CD4-positive, alpha-beta T cell treated with Interleukin-4 for 1 hour (primary cell): Measurements from ENCODE around the gene AMIGO1.

Experiments
- DNase-seq, 2 donors: peaks; one replicate each; pipeline ENCODE4 v3.0.0-alpha.2; 2020 to 2022

AMIGO1 gene

GRCh38 chr1:109500941-109501381 is 8.6 kb downstream of the AMIGO1 start:
- no peak for DNase-seq

GRCh38 chr1:109499661-109500536 is 9.6 kb downstream of the AMIGO1 start:
- peak; percentile 65 to 70 for DNase-seq

- DNase-seq, result no peak
Observed at GRCh38 chr1:109499081-109499480, 10.4 kb downstream of the AMIGO1 start.

GRCh38 chr1:109498161-109498801 is 11.2 kb downstream of the AMIGO1 start:
- DNase-seq, result peak in 1 of 2 donors; percentile 39

- DNase-seq, result no peak
Observed at GRCh38 chr1:109497449-109498160, 11.9 kb downstream of the AMIGO1 start.

DNA sequence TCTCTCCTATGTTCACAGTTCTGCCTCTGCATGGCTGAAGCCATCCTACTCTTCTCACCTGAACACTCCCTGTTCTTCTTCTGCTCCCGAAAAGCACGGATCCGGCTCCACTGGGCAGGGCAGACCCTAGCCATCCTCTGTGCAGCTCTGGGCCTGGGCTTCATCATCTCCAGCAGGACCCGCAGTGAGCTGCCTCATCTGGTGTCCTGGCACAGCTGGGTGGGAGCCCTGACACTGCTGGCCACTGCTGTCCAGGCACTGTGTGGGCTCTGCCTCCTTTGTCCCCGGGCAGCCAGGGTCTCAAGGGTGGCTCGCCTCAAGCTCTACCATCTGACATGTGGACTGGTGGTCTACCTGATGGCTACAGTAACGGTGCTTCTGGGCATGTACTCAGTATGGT is 13.8 kb downstream of the AMIGO1 start:
- DNase-seq, result no peak

DNA sequence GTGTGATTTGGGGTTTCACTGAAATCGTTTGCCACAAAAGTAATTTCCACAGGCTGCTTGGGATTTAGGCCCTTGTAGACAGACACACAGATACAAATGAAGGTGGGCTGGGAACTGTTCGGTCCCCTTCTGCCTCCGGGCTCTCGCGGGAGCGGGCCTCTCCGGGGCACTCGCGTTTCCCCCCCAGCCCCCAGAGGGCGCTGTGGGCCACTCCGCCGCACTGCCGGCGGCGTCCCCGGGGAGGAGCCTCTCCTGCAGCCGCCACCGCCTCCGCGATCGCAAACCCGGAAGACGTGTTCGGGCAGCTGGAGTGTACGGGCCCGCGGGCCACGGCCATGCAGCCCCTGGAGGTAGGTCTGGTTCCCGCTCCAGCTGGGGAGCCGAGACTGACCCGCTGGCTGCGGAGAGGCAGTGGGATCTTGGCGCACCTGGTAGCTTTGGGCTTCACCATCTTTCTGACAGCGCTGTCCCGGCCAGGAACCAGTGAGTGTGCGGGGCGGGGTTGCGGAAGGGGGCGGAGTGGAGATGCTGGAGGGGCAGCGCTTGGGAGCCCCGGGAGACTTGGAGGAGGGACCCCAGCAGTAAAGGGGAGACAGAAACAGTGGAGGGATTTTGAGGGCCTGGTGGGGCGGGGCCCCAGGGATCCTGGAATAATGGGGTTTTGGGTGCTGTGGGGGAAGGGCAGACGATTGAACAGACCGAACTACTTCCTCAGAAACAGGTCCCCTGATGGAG is 15.6 kb downstream of the AMIGO1 start, which contains the start of gene CYB561D1:
Gene CYB561D1 (plus strand): TSS at position 290 of the 735 bp plus-strand sequence. CDS start 46 bp downstream, at position 336.
- DNase-seq, result peak; percentile 87 to 88

DNA sequence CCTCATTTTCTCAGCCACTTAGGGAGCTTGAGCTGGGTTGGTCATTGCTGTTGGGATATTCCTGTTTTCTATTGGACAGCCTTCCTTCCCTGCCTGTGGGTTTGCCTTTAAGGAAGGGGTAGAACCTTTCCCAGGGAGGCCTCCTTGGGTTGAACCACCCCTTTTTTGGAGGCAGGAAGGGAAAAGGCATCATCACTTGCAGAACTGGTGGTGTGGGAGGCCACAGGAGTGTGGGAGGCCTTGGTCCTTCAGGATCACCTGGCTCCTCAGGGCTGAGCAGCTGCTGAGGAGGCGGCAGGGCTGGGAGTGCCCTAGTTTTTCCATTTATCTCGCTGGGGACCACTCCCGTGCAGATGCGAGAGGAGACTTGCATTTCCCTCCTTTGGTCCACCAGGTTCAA is 16.3 kb downstream of the AMIGO1 start:
- DNase-seq, result no peak

- DNase-seq, result no peak
Observed at GRCh38 chr1:109492779-109493178, 16.7 kb downstream of the AMIGO1 start.

GRCh38 chr1:109491372-109491771 is 18.2 kb downstream of the AMIGO1 start:
- DNase-seq, result no peak

- no peak for DNase-seq
Observed at GRCh38 chr1:109490934-109491302, 18.6 kb downstream of the AMIGO1 start.

- DNase-seq, result peak; percentile 76 to 81
Observed at GRCh38 chr1:109490029-109490933, 19.2 kb downstream of the AMIGO1 start.

DNA sequence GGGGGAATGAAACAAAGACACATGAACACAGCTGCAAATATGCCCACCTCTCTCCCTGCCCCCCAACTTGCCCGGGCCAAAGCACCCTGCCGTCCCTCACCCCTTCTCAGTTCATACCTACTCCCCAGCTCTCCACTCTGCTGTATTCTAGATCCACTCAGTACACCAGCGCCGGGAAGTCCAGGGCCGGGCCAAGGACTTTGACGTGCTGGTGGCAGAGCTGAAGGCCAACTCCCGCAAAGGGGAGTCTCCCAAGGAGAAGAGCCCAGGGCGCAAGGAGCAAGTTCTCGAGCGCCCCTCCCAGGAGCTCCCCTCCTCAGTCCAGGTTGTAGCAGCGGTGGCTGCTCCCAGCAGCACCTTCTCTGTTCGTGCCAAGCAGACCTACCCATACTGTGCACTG is 20.8 kb downstream of the AMIGO1 start:
- DNase-seq, result no peak

DNA sequence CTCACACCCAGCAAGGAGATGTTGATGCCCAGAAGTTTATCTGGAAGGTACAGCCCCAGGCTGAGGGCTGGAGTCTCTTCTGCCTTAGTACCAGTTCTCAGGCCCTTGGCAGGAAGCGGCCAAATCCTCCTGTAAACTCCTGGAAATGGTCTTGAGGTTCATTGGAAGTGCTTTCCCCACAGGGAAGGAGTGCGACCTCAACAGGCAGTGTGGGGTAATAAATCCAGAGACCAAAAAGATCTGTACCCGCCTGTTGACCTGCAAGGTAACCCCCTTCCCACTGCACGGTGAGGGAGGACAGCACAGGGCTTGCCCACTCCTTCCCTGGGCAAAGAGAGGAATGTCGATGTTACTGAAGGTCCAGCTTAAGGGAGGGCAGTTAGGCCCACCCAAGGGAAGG is 21.3 kb downstream of the AMIGO1 start:
- no peak for DNase-seq

- no peak for DNase-seq
Observed at GRCh38 chr1:109487261-109487660, 22.3 kb downstream of the AMIGO1 start.

DNA sequence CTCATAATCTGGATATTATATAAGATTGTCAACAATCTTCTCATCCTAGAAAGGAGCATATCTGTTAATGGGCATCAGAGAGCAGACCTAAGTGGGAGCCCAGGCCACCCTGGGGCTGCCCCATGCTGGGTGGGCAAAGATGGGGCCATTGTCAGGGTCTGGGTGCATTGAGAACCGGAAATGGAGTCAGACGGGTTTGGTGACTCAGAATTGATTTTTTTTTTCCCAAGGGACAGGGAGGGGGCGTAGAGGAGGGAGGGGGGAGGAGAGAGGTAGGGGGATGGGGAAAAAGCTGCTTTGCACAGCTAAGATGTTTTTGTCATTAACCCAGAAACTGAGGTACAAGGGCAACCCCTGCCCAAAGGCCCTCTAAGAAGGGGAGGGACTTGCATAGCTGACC is 24.5 kb downstream of the AMIGO1 start:
- no peak for DNase-seq

DNA sequence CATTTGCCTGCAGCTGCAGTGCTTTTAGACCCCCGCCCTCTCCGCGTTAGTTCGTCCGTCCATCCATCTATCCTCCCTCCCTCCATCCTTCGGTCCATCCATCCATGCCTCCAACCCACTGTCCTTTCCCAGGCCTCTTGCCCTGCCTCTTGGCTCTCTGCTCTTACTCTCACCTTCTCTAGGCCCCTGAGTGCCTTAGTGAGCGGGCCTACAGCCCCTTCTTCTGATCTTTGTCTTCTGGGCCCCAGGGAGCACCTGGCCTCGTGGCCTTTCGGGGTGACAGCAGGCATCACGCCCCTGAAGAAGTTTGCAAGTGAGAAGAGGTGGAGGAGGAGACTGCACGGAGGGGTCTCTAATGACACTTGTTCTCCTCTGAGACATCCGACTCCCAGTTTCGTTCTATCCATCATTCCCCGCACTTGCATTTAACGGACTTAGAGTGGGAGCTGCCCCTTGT is 25.0 kb downstream of the AMIGO1 start:
- no peak for DNase-seq

GRCh38 chr1:109483672-109484518 is 25.6 kb downstream of the AMIGO1 start, which contains the start of gene ATXN7L2:
Gene ATXN7L2, plus strand, starts transcription at chr1:109483905. Its CDS starts 49 bp downstream, at chr1:109483954.
- DNase-seq, result peak; percentile 96

GRCh38 chr1:109482791-109483671 is 26.5 kb downstream of the AMIGO1 start:
- DNase-seq, result peak; percentile 42 to 52
